ENCODE results near the gene IGSF21. TPM values are rescaled to one million over a fixed set of nuclear protein-coding genes. Genes with fewer than 3 reads are reported as not detected.

The IGSF21 gene
- total RNA-seq, 1 experiment from 2014 or later: not detected

DNA sequence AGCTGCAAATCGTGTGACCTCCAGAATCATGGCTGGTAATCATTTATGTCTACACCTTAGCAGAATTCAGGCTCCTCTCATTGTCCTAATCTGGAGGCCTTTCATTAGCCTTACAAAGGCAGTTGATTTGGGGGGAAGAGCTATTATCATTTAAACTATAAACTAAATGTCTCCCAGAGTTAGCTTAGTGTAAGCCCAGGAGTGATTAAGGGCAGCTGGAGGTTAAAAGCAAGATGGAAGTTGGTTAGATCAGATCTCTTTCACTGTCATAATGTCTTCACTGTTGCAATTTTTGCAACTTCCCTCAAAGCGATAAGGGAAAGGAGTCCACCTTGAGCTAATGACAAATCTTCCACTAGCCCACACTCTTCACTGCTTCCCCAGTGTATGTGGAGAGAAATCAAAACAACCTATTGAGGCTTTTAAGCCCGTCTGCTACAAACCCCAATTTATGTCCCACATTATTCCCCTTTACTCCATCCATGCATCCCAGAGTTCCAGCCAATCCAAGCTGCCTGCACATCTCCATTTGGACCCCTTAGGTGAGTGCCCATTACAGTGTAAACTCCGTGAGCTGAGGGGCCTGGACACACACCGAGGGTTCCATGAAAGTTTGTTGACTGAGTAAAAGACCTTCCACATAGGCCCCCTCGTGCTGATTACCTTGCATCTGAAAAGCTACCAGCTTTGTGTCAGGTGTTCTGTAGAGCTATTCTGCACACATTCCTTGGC, 311.7 kb downstream of the IGSF21 start:
- no peak for DNase-seq (ENCODE audit: low read depth)

DNA sequence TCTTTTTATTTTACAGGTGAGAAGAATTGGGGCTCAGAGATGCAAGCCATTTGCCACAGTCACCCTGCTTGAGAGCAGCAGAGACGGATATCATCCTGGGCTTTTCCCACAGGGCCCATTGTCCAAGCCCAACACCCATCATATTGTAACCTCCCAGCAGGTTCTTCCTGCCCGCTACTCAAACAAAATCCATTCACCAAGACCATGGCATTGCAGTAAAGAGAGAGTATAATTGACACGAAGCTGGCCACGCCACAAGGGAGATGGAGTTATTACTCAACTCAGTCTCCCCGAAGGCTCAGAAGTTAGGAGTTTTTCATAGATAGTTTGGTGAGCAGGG, 312.2 kb downstream of the IGSF21 start:
- no peak for DNase-seq (ENCODE audit: low read depth)

DNA sequence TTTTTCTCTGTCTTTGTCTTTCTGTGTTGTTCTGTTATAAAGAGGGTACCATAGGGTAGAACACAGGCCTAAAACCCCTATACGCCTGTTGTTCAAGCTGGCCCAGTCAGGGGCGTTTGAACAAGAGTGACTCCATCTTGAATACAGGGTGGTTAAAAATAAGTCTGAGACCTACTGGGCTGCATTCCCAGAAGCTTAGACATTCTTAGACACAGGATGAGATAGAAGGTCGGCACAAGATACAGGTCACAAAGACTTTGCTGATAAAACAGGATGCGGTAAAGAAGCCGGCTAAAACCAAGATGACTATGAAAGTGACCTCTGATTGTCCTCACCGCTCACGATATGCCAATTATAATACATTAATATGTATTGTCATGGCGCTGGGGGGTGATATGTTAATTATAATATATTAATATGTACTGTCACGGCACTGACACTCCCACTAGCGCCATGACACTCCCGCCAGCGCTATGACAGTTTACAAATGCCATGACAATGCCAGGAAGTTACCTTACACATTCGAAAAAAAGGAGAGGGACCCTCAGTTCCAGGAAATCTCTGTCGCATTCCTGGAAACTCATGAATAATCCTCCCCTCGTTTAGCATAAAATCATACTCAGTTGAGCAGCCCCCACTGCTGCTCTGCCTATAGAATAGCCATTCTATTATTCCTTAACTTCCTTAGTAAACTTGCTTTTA, 314.6 kb downstream of the IGSF21 start:
- DNase-seq (ENCODE audit: low read depth): no peak

DNA sequence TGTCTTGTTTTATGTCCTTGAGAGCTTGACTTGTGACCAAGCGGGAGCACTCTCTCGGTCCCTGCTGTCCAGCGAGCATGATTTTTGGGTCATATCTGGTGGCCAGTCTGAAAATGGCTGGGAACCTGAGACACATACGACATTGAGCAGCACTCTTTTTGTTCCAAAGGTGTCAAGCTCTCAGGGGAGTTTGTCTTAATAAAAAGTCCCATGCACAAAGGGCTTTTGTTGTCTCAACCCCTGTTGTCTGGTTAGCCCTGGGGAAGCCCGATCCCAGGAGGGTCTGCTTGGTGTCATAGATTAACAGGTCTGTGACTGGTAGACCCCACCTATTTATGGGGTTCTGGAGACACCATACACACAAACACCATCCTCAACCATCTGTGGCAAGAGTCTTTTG, 315.4 kb downstream of the IGSF21 start:
- DNase-seq (ENCODE audit: low read depth): no peak

DNA sequence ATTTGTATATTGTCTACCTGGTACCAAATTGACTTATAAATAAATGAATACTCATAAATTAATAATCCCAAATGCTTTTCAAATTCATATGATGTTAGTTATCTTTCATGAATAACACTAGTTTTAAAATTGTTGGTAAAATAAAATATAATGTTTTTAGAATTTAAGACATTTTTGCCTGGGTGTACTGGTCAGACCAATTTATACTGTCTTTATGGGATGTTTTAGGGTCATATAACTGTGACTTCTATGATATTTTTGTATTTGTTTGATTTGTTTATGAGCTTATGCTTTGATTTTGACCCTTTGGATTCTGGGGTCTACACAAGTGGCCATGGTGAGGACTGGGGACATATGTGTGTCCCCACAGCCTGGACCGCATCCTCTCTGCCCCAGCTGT, 319.0 kb downstream of the IGSF21 start:
- no peak for DNase-seq (ENCODE audit: low read depth)
